Measurements from ENCODE around the gene PACSIN2. TPM values are rescaled to one million over a fixed set of nuclear protein-coding genes. Genes with fewer than 3 reads are reported as not detected.

PACSIN2 gene
- total RNA-seq, 1 experiment from 2014 or later = 70.5 TPM

DNA sequence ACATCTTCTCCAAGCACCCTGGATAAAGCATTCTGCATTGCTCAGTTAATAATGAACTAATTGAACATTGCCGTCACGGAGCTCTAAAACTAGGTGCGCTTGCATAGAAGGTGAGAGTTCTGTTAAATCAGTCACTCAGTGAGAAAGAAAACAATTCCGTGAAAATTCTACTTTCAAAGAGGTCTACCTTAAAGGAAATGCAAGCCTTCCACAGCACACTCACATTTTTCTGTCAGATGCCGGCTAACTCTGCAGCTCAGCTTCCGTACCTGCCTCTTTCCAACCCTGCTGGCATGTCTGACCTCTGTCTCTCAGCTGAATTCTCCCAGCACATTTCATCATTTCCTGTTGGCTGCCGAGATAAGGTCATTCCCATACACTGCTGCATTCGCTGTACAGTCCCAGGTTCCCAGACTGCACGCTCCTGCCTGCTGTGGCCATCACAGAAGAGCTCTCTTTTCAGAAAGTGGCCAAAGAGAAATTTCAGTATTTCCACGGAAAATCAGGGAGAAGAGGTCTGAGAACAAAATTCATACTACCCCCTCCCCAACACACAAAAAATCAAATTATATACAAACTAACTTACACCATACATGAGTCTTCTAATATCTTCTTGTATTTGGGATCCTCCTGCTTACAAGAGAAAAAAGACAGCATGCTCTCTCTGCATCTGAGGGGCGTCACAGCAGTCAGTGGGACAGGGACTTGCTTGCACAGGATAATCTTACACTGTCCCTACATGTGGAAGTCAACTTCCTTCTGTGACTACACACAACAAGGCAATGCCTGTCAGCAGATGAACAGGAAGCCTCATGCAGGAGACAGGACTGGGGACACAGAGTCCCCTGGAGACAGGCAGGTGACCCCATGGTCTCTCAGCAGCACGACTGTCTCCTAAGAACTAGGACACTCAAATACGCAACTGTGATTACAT, 55.1 kb downstream of the PACSIN2 start:
- ChIA-PET POLR2A (interaction anchor here (0.8 kb wide), 1 partner anchor 56 kb away, joined by 3 read pairs; no protein-coding TSS in a partner anchor), CTCF (interaction anchor here (0.5 to 1.1 kb wide), 4 partner anchors 24 to 1701 kb away, joined by 3 read pairs; no protein-coding TSS in a partner anchor)
- peaks cover 82% of the 10 kb centered on the region for H3K4me1 Mint-ChIP-seq
- DNase-seq (ENCODE audit: low spot score) (no peak), ATAC-seq (peak; percentile 25; the same call in 1 of the 2 replicates)
- H3K9me3 Mint-ChIP-seq = peaks cover 12% of the 10 kb centered on the region
- no peak for TF ChIP-seq ZNF121 (CRISPR knock-in tag; IDR thresholded peaks at IDR 0.05)
- TF ChIP-seq GABPB1 (CRISPR knock-in tag; IDR thresholded peaks at IDR 0.05) = peak; percentile 99
- TF ChIP-seq MYBL2 (CRISPR knock-in tag; IDR thresholded peaks at IDR 0.05) = no peak
- peak overlapping the region; percentile 82 for H3K27ac Mint-ChIP-seq
- H3K36me3 Mint-ChIP-seq = peaks cover 11% of the 10 kb centered on the region
- no peaks in the 10 kb centered on the region; the same call in 1 of the 2 replicates for H3K27me3 Mint-ChIP-seq (ENCODE audit: low read depth)
- peak overlapping the region; percentile 7; the same call in 1 of the 2 replicates for H3K4me3 Mint-ChIP-seq

DNA sequence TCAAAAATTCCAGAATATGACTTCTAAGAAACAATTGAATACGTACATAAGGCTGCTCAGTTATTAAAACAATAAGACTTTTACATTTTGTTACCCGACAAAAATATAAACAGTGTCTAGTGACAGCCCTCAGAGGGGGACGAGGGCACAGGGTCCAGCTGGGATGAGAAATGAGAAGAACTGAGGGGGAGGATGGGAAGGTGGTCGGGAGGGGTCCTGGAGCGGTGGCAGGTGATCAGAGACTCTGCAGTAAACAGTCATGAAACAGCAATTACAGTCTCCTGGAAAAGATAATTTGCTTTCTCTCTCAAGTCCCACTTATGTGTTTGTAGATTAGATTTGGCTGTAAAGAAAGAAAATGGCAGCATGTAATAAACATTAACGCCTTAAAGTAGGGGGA, 56.0 kb downstream of the PACSIN2 start:
- Mint-ChIP-seq H3K4me1 (peaks cover 79% of the 10 kb centered on the region), H3K4me3 (no peak overlapping the region), H3K27me3 (ENCODE audit: low read depth) (no peaks in the 10 kb centered on the region; the same call in 1 of the 2 replicates), H3K27ac (peak overlapping the region; percentile 82), H3K36me3 (peaks cover 11% of the 10 kb centered on the region), H3K9me3 (peaks cover 12% of the 10 kb centered on the region)
- DNase-seq (ENCODE audit: low spot score) = no peak
- TF ChIP-seq ZNF138 (CRISPR knock-in tag; conservative IDR thresholded peaks at IDR 0.05) (no peak), HMGA2 (CRISPR knock-in tag; IDR thresholded peaks at IDR 0.05) (no peak), NR1H2 (CRISPR knock-in tag; IDR thresholded peaks at IDR 0.05) (no peak), CREM (CRISPR knock-in tag; IDR thresholded peaks at IDR 0.05) (no peak), RELA (CRISPR knock-in tag; IDR thresholded peaks at IDR 0.05; ENCODE audit: borderline replicate concordance) (no peak), ZNF396 (CRISPR knock-in tag; IDR thresholded peaks at IDR 0.05; ENCODE audit: borderline replicate concordance) (no peak)
- TF ChIP-seq, protein P1, sequence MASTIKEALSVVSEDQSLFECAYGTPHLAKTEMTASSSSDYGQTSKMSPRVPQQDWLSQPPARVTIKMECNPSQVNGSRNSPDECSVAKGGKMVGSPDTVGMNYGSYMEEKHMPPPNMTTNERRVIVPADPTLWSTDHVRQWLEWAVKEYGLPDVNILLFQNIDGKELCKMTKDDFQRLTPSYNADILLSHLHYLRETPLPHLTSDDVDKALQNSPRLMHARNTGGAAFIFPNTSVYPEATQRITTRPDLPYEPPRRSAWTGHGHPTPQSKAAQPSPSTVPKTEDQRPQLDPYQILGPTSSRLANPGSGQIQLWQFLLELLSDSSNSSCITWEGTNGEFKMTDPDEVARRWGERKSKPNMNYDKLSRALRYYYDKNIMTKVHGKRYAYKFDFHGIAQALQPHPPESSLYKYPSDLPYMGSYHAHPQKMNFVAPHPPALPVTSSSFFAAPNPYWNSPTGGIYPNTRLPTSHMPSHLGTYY (CRISPR knock-in tag; IDR thresholded peaks at IDR 0.05) = no peak
- TF ChIP-seq, protein P2, sequence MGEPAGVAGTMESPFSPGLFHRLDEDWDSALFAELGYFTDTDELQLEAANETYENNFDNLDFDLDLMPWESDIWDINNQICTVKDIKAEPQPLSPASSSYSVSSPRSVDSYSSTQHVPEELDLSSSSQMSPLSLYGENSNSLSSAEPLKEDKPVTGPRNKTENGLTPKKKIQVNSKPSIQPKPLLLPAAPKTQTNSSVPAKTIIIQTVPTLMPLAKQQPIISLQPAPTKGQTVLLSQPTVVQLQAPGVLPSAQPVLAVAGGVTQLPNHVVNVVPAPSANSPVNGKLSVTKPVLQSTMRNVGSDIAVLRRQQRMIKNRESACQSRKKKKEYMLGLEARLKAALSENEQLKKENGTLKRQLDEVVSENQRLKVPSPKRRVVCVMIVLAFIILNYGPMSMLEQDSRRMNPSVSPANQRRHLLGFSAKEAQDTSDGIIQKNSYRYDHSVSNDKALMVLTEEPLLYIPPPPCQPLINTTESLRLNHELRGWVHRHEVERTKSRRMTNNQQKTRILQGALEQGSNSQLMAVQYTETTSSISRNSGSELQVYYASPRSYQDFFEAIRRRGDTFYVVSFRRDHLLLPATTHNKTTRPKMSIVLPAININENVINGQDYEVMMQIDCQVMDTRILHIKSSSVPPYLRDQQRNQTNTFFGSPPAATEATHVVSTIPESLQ (CRISPR knock-in tag; IDR thresholded peaks at IDR 0.05) = no peak
- ATAC-seq = no peak
- ChIA-PET CTCF (interaction anchor here (1.0 kb wide), 1 partner anchor 43 kb away, joined by 3 read pairs; no protein-coding TSS in a partner anchor), POLR2A (no interaction called here)

DNA sequence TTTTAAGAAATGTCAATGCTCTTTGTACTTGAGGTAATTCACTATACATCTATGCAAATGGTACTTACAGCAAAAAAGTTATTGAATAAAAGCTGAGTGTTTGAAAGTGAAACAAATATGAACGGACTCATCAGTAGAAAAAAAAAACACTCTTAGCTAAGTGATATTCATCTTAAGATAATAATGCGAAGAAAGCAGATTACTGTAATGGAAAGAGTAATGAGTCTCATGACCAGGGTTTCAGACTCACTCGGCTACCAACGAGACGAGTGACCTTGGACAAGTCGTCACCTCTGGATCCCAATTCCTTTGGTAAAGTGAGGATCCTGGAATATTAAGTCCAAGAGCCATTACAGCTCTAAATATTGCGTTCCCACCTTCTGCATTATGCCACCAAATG, 57.0 kb downstream of the PACSIN2 start:
- Mint-ChIP-seq H3K4me3 (no peak overlapping the region), H3K36me3 (peaks cover 11% of the 10 kb centered on the region), H3K4me1 (peaks cover 78% of the 10 kb centered on the region), H3K27ac (peak overlapping the region; percentile 41; the same call in 1 of the 2 replicates), H3K27me3 (ENCODE audit: low read depth) (no peaks in the 10 kb centered on the region; the same call in 1 of the 2 replicates), H3K9me3 (peaks cover 12% of the 10 kb centered on the region)
- TF ChIP-seq, protein P3, sequence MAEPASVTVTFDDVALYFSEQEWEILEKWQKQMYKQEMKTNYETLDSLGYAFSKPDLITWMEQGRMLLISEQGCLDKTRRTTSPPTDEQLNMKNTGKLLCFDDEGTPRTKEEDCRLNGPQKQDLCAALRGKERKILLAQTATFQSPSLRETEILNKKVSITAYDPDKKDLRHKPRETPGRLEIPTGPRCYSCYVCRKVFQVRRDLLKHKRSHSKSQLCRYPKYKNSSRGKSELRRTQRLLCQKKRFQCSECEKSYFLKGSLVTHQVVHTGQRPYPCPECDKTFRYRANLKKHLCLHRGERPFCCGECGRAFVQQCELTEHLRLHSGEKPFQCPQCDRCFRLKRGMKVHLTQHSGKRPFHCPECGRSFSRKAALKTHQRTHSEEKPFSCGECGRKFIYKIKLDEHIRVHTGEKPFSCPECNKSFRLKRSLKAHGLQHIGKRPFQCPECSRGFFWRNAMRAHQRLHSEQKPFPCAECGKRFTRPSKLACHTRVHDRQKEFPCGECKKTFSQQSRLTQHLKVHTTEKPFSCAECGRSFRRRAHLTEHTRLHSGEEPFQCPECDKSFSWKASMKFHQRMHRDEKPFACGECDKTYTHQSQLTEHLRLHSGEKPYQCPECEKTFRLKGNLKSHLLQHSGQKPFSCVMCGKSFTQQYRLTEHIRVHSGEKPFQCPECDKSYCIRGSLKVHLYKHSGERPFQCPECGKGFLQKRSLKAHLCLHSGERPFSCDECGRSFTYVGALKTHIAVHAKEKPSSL (CRISPR knock-in tag; conservative IDR thresholded peaks at IDR 0.05) = no peak
- TF ChIP-seq ZNF416 (CRISPR knock-in tag; IDR thresholded peaks at IDR 0.05) (no peak), NFE2L1 (CRISPR knock-in tag; IDR thresholded peaks at IDR 0.05) (no peak)
- POLR2A ChIA-PET = no interaction called here
- DNase-seq (ENCODE audit: low spot score) = no peak
- CTCF ChIA-PET = interaction anchor here (1.0 kb wide), 1 partner anchor 274 kb away, joined by 3 read pairs; no protein-coding TSS in a partner anchor
- no peak for ATAC-seq
